HG03039 (cell line): Measurements from ENCODE around the gene VEGFA.

ENCODE experiments used
- ATAC-seq: cut with Tn5 transposase; IDR thresholded peaks from one replicate; pipeline ENCODE4 v1.9.1; 2021; ENCODE audit warnings: mild to moderate bottlenecking, moderate library complexity; ENCODE audit not compliant: unreplicated experiment

The VEGFA gene

DNA sequence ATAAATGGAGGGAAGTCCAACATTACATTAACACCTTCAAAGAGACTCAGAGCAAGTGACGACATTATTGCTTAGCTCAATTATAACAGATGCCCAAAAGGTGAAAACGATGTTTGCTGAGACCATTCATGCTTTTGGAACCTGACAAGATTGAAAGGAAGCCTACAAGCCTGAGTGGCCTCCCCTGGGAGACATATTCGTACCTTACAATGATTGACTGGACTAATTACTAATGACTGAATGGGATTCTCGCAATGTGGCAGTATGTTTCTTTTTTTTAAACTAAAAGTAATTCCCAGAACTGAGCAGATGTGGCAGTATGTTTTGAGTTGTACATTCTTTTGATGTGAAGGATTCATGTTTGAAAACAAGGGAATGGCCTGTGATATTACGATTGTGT lies 49.9 kb downstream of the VEGFA start:
- ATAC-seq, result no peak

DNA sequence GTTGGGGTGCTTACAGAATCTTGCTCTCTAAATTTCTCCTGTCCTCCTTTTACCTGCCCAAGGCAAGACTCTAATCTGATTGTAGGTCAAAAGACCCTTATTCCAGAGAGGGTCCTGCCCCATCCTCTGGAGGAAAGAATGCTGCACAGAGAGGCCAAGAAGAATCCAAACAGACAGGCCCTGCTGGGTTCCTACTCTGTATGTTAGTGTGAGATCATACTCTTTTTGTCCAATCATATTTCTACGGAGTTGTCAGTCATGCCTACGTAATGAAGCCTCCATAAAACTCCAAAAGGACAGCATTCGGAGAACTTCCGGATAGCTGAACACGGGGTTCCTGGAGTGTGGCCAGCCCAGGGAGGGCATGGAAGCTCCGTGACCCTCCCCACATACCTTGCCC lies 50.5 kb downstream of the VEGFA start:
- no peak for ATAC-seq

DNA sequence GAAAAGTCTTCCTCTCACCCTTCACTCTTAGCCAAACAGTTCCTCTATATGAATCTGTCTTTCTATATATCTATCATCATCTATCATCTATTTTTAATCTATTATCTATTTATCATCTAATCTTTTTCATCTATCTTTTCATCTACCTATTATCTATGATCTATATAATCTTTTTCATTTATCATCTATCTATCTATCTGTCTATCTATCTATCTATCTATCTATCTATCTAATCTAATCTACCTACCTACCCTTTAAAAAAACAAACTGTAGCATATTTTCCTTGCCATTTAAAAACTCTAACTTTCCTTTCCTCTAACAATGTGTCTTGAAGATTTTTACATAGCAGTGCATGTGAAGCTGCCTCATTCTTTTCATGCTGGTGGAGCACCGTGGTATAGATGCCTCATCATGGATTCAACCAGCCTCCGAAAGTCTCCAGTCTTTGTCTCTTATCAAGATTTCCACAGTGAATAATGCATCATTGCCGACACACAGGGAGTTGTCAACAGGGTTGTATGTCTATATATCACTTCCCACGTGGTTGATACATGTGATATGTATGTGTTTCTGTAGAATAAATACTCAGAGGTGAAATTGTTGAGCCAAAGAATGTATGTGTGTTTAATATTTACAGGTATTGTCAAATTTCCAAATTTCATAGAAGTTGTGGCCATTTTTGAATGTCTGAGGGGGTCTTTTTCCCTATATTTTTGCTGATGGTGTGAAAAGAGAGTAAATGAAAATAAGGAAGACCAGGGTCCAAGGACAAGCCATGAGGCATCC lies 51.3 kb downstream of the VEGFA start:
- ATAC-seq, result no peak

DNA sequence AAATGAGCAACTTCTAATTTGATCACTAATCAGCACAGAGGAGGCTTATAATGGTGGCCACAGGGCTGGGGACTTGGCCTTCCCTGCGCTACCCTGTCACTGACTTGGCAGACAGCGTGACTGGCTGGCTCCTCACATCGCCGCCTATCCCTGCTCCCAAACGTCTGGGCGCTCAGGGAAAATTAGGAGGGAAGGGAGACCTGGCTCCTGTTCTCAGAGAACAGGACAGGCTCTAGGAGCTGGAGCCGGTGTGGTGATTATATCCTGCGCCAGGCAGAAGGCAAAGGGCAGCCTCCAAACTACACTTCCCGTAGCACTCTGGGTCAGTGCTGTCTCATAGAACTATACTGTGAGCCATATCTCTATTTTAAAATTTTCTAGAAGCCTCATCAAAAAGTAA lies 53.4 kb downstream of the VEGFA start:
- no peak for ATAC-seq

DNA sequence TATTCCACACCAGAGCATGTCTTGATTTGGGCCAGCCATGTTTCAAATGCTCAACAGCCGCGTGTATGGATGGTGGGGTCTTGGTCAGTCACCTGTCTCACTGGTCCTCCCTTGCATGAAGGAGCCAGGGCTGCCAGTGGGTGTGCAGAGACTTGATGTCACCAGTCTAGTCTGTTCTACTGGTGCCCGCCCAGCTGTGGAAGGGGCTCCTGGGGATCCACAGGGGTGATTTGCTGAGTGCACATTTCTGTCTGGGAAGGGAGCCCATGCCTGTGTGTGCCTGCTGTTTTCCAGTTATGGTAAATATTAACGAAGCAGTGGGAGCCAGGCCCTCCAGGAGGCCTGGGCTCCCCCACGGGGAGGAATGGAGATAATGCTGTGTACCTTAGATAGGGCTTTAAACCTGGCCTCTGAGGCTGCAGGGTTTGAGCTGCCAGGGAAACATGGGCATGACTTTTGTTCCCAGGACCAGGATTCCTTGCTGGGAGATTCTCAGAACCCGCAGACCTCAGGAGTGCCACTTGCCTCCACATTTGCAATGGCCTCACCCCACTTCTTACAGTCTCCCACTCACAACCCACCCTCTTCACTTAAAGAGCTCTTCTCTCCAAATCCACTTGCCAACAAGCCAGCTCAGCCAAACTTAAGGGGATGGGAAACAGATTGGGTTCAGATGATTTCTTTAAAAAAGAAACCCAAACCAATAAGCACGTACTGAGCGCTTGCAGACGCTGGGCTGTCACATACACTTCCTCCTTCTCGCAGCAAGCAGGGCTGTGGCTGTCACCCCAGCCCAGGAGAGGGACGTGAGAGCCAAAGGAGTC lies 54.1 kb downstream of the VEGFA start:
- no peak for ATAC-seq

DNA sequence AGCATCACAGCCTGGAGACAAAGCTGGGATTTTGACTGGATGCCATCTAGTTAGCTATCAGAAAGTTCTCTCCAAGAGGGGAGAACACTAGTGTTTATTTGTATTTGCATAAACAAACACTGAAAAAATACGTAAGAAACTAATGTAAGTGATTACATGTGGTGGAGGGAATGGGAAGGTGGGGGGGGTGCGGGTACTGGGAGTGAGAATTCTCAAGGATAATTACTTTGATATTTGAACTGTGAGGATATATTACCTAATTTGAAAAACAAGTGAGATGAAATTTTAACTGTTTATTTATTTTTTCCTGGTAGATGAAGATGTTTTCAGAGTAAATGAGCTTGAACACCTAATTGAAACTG lies 54.7 kb downstream of the VEGFA start:
- ATAC-seq, result no peak

DNA sequence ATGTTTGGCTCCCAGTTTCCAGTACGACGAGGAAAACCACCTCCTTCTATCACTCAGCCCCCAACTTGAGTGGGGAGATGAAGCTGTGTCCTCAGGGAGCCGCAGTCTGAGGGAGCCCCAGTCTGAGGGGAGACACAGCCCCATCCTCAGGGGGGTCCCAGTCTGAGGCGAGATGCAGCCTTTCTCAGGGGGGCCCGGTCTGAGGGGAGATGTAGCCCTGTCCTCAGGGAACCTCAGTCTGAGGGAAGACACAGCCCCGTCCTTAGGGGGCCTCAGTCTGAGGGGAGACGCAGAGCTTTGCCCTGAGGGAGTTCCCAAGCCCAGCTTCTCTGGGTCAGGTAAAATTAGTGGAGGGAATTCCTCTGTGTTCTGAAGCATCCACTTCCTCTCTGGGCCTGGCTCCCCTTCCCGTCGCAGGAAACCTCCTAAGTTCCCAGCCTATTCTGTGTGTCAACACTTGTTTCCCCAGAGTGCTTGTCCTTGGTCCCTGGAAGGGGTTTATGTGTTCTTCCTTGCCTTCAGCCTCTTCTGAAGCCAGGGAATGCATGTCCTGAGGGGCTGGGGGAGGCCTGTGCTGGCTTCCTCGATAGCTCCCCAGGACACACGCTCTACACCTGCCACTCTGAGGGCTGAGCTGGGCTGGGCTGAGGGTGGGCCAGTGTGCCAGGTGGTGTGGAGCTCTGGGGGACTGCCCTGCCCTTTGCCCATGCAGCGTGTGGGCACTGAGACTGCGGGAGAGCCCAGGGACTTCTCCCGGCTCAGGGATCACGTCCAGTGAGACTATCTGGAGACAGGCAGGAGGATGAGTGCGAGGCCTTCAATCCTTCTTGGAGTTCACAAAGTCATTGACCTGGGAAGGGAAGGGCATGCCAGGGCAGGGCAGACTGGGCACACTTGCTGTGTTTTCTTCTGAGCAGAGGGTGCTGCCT lies 55.4 kb downstream of the VEGFA start:
- ATAC-seq, result no peak

DNA sequence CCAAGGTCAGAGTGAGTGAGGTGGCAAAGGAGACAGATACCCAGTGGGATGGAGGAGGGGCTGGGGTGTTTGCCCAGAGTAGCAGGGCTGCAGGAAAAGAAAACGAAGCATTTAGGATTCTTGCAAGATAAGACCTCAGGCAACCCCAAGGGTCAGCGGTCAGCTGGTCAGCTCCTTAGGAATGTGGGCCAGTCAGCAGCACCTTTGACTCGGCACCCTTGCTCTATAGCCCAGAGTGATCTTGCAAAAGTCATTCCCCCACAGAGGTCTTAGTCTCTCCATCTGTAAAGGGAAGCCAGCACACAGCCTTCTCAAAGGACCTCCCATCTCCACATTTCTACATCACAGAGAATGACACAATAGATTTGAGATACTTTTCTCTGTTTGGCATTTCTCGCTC lies 56.7 kb downstream of the VEGFA start:
- ATAC-seq, result no peak

DNA sequence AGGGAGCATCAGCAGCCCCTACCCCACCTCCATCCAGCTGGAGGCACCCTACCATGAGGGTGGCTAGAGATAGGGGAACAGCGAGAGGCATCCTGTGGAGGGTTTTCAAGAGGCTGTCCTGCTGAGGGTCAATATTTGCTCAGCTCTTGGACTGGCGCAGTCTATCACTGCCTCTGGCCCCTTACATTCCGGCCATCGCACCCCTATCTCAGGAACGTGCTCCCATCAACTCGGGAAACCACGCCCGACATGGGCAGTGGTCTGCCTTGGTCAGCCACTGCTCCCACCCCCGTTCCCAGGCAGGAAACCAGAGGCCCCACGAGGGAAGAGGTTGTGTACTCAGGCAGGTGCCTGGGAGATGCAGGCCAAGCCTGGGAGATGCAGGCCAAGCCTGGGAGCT lies 57.9 kb downstream of the VEGFA start:
- no peak for ATAC-seq

DNA sequence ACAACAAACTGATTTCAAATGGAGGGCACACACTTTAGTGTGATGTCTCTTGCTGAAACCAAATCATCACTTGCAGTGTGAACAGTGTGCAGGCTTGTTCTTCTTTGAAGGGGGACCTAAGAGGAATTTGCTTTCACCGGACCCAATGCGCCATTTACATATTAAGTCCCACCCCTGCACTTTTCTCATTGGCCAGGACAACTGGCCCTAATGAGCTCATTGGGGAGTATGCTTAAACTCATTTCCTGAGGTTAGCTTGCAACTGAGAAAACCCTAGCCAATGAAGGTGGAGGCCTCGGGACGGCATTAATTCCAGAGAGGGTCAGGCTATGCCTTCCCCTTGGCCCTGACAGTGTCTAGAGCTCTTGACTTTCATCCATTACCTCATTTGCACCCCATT lies 58.7 kb downstream of the VEGFA start:
- no peak for ATAC-seq

DNA sequence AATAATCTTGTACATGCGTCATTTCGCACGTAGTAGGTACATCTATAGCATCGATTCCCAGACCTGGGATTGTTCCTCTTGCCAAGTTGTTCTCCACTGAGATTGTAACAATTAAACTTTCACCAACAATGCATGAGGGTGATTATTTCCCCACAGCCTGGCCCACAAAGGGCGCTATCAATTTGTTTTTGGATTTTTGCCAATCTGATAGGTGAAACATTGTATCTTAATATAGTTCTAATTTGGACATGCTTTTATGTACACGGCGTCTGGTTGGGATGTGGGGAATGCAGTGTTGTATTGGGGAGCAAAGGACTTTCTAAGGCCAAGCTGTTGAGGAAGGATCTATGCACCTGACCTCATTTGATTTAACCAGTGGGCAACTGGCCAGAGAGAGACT lies 59.5 kb downstream of the VEGFA start:
- ATAC-seq, result no peak

DNA sequence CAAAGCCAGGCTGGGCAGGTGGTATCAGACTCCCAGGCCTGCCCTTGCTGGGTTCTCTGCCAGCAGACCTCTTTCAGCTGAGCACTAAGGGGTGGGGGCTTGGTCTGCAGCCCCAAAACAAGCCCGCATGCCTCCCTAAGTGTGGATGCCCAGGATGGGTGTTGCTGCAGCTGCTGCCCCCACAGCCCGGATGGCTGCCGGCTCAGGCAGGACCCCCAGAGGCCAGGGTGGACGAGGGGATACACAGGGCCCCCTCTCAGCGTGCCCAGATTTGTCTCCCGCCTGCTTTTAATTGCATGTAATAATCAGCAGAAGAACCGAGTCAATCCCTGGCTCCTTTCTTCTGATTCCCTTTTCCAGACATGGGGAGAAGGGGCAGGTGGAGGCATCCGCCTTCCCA lies 60.8 kb downstream of the VEGFA start:
- ATAC-seq, result no peak

DNA sequence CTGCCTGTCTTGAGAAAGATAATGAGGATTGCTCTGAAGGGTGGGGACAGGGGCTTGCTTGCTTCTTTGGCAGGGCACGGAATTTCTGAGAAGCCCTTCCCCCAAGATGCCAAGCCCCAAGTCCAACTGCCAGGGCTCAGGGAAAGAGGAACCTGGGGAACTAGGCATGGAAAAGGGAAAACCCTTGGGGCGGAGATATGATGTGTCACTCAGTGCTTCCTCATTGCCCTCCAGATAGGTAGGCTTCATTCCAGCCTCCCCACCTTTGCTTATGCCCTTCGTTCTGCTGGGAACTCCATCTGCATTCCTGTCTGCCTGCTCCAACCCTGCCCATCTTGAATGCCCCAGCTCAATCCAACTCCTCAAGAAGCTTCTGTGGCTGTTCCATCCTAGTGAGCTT lies 61.2 kb downstream of the VEGFA start:
- ATAC-seq, result no peak

DNA sequence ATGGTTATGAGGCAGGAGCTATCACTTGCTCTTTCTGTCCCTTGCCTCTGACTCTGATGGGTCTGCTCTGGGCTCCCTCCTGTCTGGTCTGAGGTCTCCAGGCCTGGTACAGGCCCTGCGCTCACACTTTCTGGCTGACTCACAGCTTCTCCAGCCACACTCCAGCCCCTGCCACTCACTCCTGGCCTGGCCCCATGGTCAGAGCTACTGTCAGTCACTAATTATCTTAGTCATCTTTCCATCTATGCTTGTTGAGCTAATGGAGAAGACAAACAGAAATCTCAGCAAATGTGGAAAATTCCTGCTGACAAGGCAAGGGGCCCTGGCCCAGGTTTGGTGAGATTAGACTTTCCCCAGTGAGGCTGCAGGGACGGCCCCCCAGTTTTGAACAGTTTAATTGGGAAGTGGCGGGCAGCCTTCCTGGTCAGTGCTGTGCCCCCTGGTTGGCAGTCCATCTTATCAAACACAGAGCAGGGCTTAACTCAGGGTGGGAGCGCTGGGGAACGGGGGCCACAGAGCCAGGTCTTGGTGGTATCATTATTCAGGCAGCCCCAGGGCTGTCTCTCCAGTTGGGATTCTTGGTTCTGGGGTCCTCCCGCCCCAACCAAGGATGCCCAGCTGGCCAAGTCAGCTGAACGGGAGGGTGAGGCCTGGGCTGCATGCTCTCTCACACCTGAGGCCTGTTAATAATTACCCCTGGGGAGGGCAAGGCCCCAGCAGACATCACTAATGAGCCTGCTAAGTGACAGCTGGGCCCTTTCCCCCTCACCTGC lies 63.4 kb downstream of the VEGFA start:
- no peak for ATAC-seq

DNA sequence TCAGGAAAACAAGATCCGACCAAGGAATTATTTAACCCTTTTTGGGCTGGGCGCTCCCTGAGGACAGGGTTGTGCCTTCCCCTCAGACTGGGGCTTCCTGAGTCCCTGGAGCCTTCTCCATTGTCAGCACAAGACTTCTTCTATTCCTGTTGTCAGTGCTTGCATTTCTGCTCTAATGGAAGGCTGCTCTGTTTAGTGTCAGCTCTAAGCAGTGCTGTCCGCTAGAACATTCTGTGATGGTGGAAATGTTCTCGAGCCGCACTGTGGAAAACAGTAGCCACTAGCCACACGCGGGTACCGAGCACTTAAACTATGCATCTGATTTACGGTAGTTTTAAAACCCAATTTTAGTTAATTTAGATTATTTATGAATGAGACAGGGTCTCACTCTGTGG lies 64.0 kb downstream of the VEGFA start:
- ATAC-seq, result no peak

DNA sequence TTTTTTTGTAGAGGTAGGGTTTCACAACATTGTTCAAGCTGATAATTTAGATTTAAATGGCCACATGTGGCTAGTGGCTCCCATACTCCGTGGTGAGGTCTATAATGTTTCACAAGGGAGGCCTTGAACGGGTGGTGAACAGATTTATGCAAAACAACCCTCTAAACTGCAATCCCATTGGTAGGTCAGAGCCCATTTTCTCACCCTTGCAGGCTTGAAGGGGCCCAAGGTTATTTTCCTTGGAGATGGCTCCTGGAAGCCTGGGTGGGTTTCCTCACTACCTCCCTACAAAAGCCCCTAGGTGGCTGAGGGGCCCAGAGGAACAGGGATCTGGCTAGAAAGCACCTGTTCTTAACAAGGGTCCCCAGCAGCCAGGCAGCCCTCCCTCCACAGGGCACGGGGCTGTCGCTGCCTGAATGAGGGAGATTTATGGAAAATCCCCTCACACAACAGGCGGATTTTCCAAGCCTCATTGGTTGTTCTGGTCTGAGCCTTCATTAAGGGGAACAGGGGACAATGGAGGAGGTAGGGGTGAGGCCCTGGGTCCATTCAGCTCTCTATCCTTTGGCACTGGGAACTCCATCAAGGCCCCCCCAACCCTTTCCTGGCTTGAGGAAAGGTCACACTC lies 64.6 kb downstream of the VEGFA start:
- ATAC-seq, result no peak

DNA sequence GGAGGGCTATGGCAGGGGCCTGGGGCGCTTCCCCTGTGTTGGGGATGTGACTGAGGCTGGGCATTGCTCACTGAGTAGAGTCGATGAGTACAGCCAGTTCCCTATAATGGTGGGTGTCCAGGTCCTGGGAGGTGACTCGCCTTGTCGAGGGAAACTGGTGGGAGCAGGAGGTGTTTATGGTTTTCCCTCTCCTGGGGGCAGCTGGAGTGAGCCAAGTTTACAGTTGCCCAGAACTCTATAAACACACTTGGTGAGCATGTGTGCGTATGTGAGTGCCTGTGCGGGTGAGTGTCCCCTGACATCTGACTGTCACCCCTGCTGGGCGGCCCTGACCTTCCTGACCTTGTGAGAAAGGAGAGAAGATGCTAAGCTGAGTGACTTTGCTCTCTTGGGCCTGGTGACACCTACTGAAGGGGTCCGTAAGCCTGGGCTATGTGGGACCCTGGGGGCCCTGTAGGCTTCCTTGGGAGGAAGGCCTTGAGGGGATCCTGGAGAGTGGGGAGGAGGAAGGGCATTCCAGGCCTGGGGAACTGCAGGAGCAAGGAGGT lies 65.9 kb downstream of the VEGFA start:
- no peak for ATAC-seq
